SK-N-SH (cell line): ENCODE measurements around the gene PSD.

Source experiments
- CTCF ChIP-seq: fragments of 200-600 bp; sonication (generic); IDR thresholded peaks from 2 replicates; pipeline ENCODE4 v1.6.1; 2017; ENCODE audit warnings: antibody characterized with exemption, mild to moderate bottlenecking, moderate library complexity
- FOXJ3 ChIP-seq: sonication (generic); formaldehyde crosslinking; IDR thresholded peaks from 2 replicates; pipeline ENCODE4 v1.5.1; 2020; ENCODE audit warnings: mild to moderate bottlenecking, missing genetic modification reagents
- FOXM1 ChIP-seq: IDR thresholded peaks from 2 replicates; pipeline ENCODE4 v1.4.0; 2012; ENCODE audit warnings: low read depth, mild to moderate bottlenecking
- GATA2 ChIP-seq: sonication (generic); formaldehyde crosslinking; IDR thresholded peaks from 2 replicates; pipeline ENCODE4 v1.5.0; 2020; ENCODE audit warnings: mild to moderate bottlenecking, missing genetic modification reagents
- JUND ChIP-seq: IDR thresholded peaks from 2 replicates; pipeline ENCODE4 v1.4.0; 2012
- PBX3 ChIP-seq: IDR thresholded peaks from 2 replicates; pipeline ENCODE4; 2012
- POLR2AphosphoS5 ChIP-seq: IDR thresholded peaks from 2 replicates; pipeline ENCODE4 v1.6.1; 2012; ENCODE audit warnings: low read depth, low read length
- RCOR1 ChIP-seq: fragments of 150-350 bp; IDR thresholded peaks from 2 replicates; pipeline ENCODE4 v1.6.1; 2017; ENCODE audit warnings: antibody characterized with exemption, low read length
- RFX5 ChIP-seq: IDR thresholded peaks from 2 replicates; pipeline ENCODE4 v1.6.1; 2012; ENCODE audit warnings: mild to moderate bottlenecking, improper control_type of control experiment, low read length
- RXRA ChIP-seq: IDR thresholded peaks from 2 replicates; pipeline ENCODE4 v1.4.0; 2012; ENCODE audit warnings: low read depth, mild to moderate bottlenecking, borderline replicate concordance
- TCF12 ChIP-seq: IDR thresholded peaks from 2 replicates; pipeline ENCODE4 v1.4.0; 2012
- YY1 ChIP-seq: IDR thresholded peaks from 2 replicates; pipeline ENCODE4 v1.4.0; 2012; ENCODE audit warnings: low read depth, mild to moderate bottlenecking
- TF ChIP-seq, protein P1 (sequence below): IDR thresholded peaks from 2 replicates; pipeline ENCODE4 v1.4.0; 2012; ENCODE audit warnings: low read depth, borderline replicate concordance
- TF ChIP-seq, protein P2 (sequence below): IDR thresholded peaks from 2 replicates; pipeline ENCODE4 v1.4.0; 2012; ENCODE audit warnings: low read depth

DNA sequence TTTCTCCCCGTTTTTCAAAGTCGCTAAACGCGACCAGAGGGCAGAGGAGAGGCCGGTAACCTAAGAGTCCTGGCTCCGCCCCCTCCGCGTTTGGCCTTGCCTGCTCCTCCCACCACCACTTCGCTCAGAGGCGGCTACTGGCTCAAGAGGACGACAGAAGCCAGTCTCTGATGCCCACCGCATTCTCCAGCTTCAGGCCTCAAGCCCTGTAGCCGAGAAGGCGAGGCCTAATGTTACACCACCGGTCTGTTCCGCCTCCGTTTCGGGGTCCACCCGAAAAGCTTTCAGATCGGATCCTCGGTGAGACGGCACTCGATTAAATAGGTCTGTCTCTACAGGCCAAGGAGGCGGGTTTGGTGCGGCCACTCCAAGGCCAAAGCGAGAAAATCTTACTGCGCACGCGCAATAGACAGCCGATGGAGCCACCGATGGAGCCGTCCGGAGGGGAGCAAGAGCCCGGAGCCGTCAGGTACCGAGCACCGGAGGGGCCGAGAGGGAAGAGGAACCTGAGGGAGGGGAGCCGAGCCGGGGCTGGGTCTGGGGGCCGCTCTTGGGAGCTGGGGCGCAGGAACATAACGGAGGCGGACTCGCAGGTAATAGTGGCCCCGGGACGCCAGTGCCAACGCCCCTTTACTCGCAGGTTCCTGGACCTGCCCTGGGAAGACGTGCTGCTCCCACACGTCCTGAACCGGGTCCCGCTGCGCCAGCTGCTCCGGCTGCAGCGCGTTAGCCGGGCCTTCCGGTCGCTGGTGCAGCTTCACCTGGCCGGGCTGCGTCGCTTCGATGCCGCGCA lies 2.3 kb upstream of the PSD start, which contains the start of gene FBXL15:
- peak; percentile 43; the same call in 1 of the 2 replicates for TF ChIP-seq POLR2AphosphoS5
- no peak for TF ChIP-seq TCF12
- TF ChIP-seq, protein P1, sequence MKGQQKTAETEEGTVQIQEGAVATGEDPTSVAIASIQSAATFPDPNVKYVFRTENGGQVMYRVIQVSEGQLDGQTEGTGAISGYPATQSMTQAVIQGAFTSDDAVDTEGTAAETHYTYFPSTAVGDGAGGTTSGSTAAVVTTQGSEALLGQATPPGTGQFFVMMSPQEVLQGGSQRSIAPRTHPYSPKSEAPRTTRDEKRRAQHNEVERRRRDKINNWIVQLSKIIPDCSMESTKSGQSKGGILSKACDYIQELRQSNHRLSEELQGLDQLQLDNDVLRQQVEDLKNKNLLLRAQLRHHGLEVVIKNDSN = no peak
- TF ChIP-seq CTCF = no peak
- TF ChIP-seq, protein P2, sequence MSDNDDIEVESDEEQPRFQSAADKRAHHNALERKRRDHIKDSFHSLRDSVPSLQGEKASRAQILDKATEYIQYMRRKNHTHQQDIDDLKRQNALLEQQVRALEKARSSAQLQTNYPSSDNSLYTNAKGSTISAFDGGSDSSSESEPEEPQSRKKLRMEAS = peak; percentile 68; the same call in 1 of the 2 replicates
- TF ChIP-seq JUND = no peak
- no peak; the same call in 1 of the 2 replicates for TF ChIP-seq FOXM1
- no peak for TF ChIP-seq GATA2 (CRISPR knock-in tag)
- no peak for TF ChIP-seq RFX5
- TF ChIP-seq FOXJ3 = no peak
- 0 out of 2 replicates have a peak, but pooled peaks have one; percentile 16 for TF ChIP-seq RCOR1
- no peak; the same call in 1 of the 2 replicates for TF ChIP-seq PBX3
- peak; percentile 77 for TF ChIP-seq YY1
- no peak for TF ChIP-seq RXRA
